HG03108 (cell line): Measurements from ENCODE around the gene GIMAP4.
"Not testable (repeated sequence)": the region's sequence is repeated elsewhere in the genome, so short reads cannot be mapped to it uniquely, and the experiment has no call there.

ENCODE experiments used
- ATAC-seq: cut with Tn5 transposase; IDR thresholded peaks from one replicate; pipeline ENCODE4 v1.9.1; 2021; ENCODE audit warnings: moderate library complexity; ENCODE audit not compliant: unreplicated experiment

The GIMAP4 gene

DNA sequence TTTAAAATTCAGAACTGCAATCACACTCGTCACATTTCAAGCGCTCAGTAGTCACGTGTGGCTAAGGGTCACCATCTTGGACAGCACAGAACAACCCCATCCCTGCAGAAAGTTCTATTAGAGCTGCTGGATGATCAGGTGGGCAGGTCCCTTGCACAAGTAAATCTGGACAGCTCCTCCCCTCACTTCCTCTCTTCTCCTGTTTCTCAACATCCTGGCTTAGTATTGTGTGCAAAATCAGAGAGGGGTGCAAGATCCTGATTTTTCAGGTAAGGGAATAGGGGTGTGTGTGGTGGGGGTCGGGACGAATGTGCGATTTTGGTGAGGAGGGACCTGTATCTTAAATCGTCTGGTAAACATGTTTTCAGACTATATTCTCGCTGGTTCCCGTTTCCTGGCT lies at the start of gene GIMAP4:
Gene GIMAP4, plus strand, starts transcription at position 222 of the 400 bp plus-strand sequence. CDS start 2,512 bp downstream, outside the sequence.
- no peak for ATAC-seq

GRCh38 chr7:150519310-150519709 lies 47.9 kb upstream of the GIMAP4 start:
- no peak for ATAC-seq

GRCh38 chr7:150520145-150520544 lies 47.0 kb upstream of the GIMAP4 start:
- ATAC-seq, result no peak

DNA sequence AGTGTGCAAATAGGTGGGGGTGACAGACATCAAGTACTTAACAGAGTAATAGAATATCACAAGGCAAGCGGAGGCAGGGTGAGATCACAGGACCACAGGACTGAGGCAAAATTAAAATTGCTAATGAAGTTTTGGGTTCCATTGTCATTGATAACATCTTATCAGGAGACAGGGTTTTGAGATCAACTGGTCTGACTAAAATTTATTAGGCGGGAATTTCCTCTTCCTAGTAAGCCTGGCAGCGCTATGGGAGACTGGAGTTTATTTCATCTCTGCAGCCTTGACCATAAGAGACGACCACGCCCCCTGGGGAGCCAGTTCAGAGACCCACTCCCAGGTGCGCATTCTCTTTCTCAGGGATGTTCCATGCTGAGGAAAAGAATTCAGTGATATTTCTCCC lies 44.3 kb upstream of the GIMAP4 start:
- ATAC-seq, result not testable (repeated sequence)

- no peak for ATAC-seq
Measured at GRCh38 chr7:150524018-150524417, 43.2 kb upstream of the GIMAP4 start.

DNA sequence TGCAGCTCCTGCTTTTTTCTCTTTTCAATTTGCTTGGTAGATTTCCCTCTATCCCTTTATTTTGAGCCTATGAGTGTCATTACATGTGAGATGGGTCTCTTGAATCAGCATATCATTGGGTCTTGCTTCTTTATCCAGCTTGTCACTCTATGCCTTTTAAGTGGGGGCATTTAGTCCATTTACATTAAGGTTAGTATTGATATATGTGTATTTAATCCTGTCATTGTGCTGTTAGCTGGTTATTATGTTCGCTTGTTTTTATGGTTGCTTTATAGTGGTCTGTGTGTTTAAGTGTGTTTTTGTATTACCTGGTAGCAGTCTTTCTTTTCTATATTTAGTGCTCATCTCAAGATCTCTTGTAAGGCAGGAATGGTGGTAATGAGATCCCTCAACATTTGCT lies 35.5 kb upstream of the GIMAP4 start:
- no peak for ATAC-seq

GRCh38 chr7:150538259-150538658 lies 28.9 kb upstream of the GIMAP4 start:
- ATAC-seq, result no peak

GRCh38 chr7:150553163-150553562 lies 14.0 kb upstream of the GIMAP4 start:
- no peak for ATAC-seq

- ATAC-seq, result no peak
Measured at GRCh38 chr7:150556521-150557138, 10.6 kb upstream of the GIMAP4 start.

DNA sequence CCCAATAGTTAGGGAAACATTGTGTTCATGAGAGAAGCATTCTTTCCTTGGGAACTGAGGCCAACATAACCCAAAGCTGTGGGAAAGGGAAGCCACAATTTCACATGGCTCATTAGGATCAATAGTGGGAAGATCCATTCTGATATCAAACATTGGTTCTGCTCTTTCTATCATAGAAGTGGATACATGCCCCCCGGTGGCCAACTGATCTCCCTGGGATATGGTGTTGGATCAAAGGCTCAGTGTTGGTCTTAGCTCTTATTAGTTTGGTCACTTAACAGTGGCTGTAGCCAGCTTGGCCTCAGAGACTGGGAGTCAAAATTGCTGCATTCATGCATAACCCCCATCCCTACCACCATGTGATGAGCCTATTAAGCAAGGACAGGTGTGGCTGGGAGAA lies 6.7 kb upstream of the GIMAP4 start:
- ATAC-seq, result no peak

- no peak for ATAC-seq
Measured at GRCh38 chr7:150562919-150563318, 4.3 kb upstream of the GIMAP4 start.

DNA sequence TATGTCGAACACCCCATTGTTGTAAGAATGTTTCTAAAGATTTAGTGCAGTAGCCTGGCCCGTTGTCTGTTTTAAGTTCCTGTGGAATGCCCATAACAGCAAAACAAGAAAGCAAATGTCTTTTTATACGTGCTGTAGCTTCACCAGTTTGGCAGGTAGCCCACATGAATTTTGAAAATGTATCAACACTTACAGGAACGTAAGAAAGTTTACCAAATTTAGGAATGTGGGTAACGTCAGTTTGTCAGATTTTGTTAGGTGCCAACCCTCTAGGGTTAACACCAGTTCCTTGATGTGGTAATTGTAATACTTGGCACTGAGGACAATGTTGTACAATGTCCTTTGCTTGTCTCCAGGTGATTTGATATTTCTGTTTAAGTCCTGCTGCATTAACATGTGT lies 3.2 kb upstream of the GIMAP4 start:
- no peak for ATAC-seq

- ATAC-seq, result no peak
Measured at GRCh38 chr7:150564566-150564965, 2.6 kb upstream of the GIMAP4 start.

- ATAC-seq, result no peak
Measured at GRCh38 chr7:150565239-150565638, 2.0 kb upstream of the GIMAP4 start.

DNA sequence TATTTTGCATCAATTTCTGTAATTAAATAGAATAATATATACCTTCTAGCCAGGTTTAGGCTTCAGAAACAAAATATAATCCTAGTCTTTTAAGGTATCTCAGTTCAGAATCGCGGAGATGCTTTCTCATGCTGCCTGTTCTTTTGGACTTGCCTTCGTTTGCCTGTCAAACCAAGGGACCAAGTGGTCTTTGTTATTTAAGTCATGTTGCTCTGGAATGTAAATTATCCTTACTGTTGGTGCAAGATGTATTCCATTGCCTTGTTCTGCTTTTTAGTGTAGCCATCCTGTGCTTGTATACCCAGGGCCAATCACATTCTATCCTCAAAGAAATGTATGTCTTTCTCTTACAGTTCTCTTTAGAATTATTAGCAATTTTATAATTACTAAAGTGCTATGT lies 1.1 kb upstream of the GIMAP4 start:
- ATAC-seq, result no peak

DNA sequence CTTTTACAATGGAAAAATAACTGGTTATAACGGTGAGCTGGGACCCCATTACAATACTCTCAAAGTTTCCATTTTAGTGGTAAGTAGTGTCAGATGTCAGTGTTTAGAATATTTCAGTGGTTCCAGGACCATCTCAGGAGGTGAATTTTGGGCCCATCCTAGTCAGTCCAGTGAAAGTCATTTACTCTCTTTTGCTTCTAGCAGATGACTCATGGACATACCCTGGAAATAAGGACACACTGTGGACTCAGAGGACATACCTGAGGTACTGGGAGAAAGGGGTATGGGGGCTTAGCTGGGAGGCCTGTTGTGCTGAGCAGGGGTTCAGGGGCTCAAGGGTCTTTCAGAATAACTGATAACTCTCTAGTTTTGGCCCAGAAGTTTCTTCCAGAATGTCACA lies 618 bp upstream of the GIMAP4 start:
- ATAC-seq, result no peak

GRCh38 chr7:150567871-150568301 lies 696 bp downstream of the GIMAP4 start:
- ATAC-seq, result no peak

DNA sequence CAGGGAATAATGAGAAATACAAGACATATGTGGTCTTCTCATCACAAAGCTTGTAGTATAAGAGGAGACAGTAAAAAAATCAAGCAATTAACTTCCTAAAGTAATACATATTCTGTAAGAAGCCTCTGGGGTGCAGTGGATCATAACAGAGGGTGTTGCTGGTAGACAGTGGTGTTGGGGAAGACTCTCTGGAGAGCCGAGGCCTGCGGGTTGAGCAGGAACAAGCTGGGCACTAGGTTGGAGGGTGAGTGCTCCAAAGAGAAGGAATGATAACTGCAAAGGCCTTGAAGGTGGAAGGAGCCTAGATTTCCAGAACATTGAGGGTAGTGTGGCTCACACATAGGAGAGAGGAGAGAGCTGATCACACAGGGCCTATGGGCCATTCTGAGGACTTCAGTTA lies 1.5 kb downstream of the GIMAP4 start:
- no peak for ATAC-seq

- ATAC-seq, result no peak
Measured at GRCh38 chr7:150569245-150569955, 2.2 kb downstream of the GIMAP4 start.

DNA sequence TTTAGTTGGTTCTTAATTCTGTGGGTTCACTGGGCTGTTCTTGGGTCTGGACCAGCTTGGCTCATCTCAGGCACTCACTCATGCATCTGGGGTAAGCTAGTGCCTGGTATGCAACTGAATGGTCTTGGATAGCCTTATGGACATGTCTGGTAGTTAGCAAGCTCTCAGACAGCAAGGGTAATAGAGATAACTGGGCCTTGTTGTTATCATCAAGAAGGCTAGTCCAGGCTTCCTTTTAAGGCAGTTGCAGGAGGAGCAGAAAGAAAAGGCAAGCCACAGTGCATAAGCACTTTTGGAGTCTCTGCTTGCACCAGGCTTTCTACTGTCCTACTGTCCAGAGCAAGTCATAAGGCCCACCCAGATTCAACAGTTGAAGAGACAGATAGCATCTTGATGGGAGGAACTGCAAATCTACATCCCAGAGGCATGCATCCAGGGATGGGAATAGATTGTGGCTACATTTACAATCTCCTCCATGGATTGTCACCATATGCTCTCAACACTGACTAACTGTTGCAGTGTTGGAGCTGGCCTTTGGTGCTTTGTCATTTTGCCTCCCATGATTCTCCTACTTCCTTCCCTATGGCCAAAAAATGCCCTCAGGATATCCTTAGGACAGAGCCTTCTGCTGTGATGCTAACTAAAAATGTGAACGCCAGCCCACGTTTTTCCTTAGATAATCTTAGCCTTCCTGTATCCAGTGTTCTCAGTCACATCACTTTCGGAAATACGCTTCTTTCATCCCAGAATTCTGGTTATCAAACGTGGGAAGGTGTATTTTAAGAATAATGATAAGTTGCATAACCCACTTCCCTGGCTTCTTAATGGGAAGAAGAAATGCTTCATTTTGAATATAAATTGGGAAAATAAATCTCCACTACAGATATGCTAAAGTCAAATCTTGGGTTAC lies 3.6 kb downstream of the GIMAP4 start:
- ATAC-seq, result no peak

- no peak for ATAC-seq
Measured at GRCh38 chr7:150572496-150572895, 5.3 kb downstream of the GIMAP4 start.
